HG03045 (cell line): ENCODE data around the gene WDR59.
A peak's percentile ranks its signal among the peaks of the same experiment; 100 is the strongest.
"Not testable (repeated sequence)": the region's sequence is repeated elsewhere in the genome, so short reads cannot be mapped to it uniquely, and the experiment has no call there.

Experiments
- ATAC-seq: cut with Tn5 transposase; IDR thresholded peaks from one replicate; pipeline ENCODE4 v1.9.1; 2021; ENCODE audit warnings: mild to moderate bottlenecking, moderate library complexity; ENCODE audit not compliant: unreplicated experiment

WDR59 gene

DNA sequence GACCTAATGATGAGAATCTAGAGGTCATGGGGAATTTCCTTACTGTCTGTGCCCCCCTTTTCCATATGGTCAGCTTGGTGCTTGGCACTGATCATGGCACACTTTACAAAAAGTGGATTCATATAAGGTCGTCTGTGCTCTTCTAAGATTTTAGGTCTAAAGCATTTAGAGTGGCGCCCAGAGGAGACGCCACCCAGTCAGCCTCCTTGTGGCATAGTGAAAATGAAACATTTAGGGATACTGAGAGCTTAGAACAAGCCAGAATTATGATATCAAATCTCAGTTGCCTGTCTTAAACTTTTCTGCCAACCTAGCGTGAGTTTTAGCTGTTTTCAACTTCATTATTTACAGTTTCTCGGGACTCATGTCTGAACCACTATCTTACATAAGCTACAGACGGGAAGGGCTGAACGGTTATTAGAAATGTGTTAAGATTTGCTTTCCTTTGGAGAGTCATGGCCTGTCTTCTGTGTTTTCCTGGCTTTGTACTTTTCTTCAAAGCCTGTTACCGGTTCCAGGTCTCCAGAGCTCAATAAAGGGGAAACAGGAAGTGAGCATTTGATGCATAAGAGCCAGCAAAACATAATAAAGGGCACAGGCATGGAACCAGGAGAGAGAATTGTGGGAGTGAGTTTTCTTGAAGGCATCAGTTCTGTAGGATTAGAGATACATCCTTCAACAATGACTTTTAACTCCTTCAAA is 27.6 kb upstream of the WDR59 start:
- peak; percentile 37 for ATAC-seq

GRCh38 chr16:75011634-75012307 is 26.8 kb upstream of the WDR59 start:
- ATAC-seq = peak; percentile 72

- ATAC-seq = no peak
These were observed 25.5 kb upstream of the WDR59 start for GRCh38 chr16:75010427-75010826.

- no peak for ATAC-seq
These were observed 22.5 kb upstream of the WDR59 start for GRCh38 chr16:75007443-75007842.

DNA sequence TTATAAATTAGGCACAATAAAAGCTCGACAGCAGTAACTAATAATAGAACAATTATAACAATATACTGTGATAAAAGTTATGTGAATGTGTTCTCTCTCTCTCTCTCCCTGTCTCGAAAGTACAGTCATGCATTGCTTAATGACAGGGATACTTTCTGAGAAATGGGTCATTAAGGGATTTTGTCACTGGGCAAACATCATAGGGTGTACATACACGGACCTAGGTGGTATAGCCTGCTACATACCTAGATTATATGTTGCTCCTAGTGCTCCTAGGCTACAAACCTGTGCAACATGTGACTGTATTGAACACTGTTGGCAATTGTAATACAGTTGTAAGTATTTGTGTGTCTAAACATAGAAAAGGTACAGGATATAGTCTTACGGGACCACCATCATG is 20.8 kb upstream of the WDR59 start:
- no peak for ATAC-seq

DNA sequence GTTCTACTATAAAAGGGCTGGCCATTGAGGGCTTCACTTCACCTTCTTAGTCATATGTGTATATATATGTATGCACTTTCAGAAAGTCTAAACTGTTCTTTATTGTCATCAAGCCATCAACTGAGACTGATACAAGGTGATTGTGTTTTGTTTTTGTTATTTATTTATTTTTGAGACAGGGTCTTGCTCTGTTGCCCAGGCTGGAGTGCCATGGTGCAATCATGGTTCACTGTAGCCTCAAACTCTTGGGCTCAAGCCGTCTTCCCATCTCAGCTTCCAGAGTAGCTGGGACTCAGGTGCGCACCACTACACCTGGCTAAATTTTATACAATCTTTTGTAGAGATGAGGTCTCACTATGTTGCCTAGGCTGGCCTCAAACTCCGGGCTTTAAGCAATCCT is 19.5 kb upstream of the WDR59 start:
- no peak for ATAC-seq

DNA sequence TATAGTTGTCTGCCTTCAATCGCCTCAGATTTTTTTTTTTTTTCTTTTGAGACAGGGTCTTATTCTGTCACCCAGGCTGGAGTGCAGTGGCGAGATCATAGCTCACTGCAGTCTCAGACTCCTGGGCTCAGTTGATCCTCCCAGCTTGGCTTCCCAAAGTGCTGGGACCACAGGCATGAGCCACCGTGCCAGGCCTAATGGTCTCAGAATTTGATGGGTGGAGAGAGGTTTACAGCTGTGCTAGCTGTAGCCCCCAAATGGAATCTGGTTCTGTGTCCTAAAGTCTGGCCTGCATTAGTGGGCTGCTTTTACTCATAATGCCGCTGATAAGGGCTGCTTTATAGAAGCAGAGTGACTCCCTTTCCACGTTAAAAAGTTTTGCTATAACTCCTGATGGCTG is 19.0 kb upstream of the WDR59 start:
- no peak for ATAC-seq

GRCh38 chr16:75002474-75002873 is 17.6 kb upstream of the WDR59 start:
- ATAC-seq = no peak

DNA sequence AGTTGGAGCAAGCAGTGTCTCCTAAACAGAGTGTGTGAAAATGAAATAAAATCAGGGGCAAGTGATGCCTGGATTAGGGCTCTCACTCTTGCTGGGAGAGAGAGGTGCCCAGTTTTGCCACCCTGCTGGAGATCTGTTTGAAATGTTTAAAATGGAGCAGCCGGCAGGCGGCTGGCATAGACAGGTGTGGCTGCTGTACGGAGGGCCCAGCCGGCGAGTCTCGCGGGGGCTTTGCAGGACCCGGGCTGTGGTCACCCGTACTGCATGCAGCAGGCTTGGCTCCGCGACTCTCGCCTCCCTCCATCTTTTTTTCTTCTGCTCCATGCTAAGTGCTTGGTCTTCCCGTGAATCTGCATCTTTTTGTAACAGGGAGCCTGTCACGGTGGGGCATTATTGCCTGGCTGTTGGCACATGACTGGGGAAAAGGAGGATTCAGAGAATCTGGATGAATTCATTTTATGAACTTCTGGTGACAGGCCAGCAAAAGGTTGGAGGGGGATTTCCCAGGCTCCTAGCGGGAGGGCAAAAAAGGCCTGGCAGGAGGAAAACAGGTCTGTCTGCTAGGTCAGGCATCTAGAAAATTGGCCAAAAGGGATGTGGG is 15.7 kb upstream of the WDR59 start:
- no peak for ATAC-seq

DNA sequence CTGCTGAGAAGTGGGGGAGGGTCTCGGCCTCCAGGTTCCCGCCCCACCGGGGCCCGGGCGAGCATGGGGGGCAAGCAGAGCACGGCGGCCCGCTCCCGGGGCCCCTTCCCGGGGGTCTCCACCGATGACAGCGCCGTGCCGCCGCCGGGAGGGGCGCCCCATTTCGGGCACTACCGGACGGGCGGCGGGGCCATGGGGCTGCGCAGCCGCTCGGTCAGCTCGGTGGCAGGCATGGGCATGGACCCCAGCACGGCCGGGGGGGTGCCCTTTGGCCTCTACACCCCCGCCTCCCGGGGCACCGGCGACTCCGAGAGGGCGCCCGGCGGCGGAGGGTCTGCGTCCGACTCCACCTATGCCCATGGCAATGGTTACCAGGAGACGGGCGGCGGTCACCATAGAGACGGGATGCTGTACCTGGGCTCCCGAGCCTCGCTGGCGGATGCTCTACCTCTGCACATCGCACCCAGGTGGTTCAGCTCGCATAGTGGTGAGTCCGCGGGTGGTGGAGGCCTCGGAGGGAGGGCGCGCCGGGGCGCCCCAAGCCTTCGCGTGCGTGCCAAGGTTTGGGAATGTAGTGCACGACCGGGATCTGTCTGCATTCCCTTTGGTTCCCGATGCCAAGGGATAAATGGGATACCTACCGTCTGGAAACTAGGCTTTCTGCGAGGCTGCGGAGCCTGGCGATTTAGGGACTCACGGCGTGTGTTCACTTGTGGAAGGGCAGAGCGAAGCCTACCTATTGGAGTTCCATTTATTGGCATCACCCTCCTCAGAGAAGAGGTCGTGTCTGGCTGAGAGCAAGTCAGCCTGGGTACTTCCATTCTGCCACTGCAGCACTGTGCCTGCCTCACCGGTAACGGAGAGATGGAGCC is 14.9 kb upstream of the WDR59 start:
- ATAC-seq = peak; percentile 28

DNA sequence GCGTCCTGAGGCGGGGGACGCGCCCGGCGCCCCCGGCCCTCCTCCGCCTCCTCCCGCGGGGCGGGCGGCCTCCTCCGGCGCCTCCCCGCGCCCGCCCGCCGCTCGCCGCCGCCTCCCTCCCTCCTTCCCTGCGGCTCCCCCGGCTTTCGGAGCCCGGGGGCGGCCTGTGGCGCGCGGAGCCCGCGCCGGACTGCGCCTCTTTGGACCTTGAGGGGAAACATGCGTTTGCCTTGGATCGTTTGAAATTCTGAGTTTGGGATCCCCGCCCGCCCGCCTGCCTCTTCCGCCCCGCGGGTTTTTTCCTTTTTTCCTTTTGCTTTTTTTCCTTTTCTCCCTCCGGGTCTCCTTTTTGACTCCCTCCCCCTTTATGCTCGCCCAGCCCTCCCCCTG is 14.3 kb upstream of the WDR59 start:
- no peak for ATAC-seq

GRCh38 chr16:74998481-74999218 is 13.7 kb upstream of the WDR59 start, which contains the start of gene ZNRF1:
Gene ZNRF1 (plus strand): TSS chr16:74999024. CDS start chr16:74999672, 648 bp downstream.
- ATAC-seq = peak; percentile 55

GRCh38 chr16:74997042-74997491 is 12.1 kb upstream of the WDR59 start:
- no peak for ATAC-seq

GRCh38 chr16:74995986-74996385 is 11.1 kb upstream of the WDR59 start:
- no peak for ATAC-seq

DNA sequence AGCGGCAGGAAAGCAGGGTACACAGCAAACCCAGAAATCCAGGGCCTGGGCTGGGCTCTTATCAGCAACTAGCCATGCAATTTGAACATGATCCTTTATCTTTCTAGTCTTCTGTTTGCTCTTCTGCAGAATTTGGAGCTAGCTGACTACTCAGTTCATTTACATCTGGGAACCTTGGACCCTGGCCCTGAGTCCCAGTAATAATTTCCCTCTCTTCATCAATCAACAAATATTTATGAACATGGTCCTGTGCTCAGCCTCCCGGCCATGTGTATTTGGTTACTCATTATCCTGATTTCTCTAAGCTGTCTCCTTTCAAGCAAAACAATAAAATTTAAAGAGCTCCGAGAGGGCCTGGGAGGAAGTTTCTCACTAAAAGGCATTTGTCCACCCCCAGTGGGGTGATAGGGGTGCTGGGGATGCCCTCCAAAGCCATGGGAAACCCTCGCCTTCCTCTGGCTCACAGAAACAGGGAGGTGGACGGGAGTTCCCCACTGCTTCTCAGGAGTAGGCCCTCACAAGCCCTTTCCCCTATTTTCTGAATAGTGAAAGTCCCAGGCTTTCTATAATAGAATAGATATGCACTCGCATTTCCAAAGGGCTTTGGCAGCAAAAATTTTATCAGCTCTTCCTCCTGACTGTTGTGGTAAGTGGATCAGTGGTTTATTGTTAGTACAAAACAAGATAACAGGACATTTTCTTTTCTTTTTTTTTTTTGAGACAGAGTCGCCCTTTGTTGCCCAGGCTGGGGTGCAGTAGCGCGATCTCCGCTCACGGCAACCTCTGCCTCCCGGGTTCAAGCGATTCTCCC is 6.9 kb upstream of the WDR59 start:
- no peak for ATAC-seq

DNA sequence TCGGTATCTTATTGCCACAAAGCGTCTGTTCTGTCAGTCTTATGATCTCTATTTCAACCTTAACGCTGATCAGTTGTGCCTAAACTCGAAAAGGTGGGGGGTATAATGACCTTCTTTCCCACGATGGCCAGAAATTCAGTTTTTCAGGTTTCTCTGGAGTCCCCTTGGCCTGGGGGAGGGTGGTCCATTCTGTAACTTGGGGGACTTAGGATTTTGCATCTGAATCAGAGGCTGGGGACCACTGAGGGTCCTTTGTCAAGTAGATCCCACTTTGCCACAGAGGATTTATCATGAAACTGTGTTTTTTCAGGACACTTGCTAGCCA is 6.3 kb upstream of the WDR59 start:
- no peak for ATAC-seq

DNA sequence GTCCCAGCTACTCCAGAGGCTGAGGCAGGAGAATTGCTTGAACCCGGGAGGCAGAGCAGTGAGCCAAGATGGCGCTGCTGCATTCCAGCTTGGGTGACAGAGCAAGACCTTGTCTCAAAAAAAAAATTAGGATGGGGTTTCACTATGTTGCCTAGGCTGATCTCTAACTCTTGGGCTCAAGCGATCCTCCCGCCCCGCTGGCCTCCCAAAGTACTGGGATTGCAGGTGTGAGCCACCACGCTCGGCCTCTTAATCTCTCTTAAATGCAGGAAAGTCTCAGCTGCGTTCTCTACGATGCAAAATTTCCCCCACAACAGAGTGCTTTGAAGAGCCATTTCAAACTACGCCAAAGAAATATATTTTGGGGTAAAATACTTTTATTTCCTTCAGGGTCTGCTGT is 5.9 kb upstream of the WDR59 start:
- ATAC-seq = no peak

- not testable (repeated sequence) for ATAC-seq
These were observed 4.9 kb upstream of the WDR59 start for GRCh38 chr16:74989864-74990263.

DNA sequence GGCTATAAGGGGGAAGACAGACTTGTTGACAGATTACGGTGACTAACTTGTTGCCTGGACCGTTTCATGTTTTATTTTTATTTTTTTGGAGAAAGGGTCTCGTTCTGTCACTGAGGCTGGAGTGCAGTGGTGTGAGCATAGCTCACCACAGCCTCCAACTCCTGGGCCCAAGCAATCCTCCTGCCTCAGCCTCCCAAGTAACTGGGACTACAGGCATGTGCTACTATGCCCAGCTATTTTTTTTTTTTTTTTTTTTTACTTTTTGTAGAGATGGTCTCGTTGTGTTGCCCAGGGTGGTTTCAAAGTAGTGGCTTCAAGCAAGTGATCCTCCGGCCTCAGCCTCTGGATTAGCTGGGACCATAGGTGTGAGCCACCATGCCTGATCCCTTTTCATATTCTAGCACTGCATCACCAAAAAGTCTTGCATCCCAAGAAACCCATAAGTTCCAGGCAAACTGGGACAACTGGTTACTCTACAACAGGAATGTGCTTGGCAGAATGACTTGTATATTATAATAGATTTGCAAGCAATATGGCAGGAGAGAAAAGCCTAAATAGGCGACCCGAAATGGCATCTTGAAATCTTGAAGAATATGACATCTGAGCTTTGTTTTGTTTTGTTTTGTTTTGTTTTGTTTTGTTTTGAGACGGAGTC is 2.2 kb upstream of the WDR59 start:
- ATAC-seq = no peak
